Body of pancreas (tissue), 4 donors: ENCODE data around the gene VPS50. TPM values are rescaled to one million over a fixed set of nuclear protein-coding genes. Genes with fewer than 3 reads are reported as not detected.

Source experiments
- ATAC-seq: fragments of 150-250 bp; one replicate; pipeline ENCODE4 v1.9.1; 2016
- DNase-seq, 4 donors: peaks; one replicate each; pipeline ENCODE4 v3.0.0-alpha.2; 2019
- H3K27ac ChIP-seq, 4 donors: fragments of 200-600 bp; sonication (generic); 1 replicate in 3 of 4; 2 replicates in 1 of 4; pipeline versions ENCODE4 v1.5.1 to v1.6.1; 2016 to 2019; ENCODE audit warnings: mild to moderate bottlenecking in 1 of 4, mixed read lengths in 1 of 4, moderate library complexity in 1 of 4
- H3K27me3 ChIP-seq, 2 donors: fragments of 200-600 bp; sonication (generic); one replicate each; pipeline ENCODE4 v1.6.0; 2016; ENCODE audit warnings: mild to moderate bottlenecking in 1 of 2
- H3K36me3 ChIP-seq, 2 donors: fragments of 200-600 bp; sonication (generic); replicated peaks in 1 of 2; 2 replicates each; pipeline ENCODE4 v1.5.1; 2016; ENCODE audit warnings: low read depth in 2 of 2; ENCODE audit not compliant: insufficient read depth in 1 of 2
- H3K4me1 ChIP-seq: fragments of 200-600 bp; sonication (generic); one replicate; pipeline ENCODE4 v1.6.0; 2016
- H3K4me3 ChIP-seq, 2 donors: fragments of 200-600 bp; sonication (generic); 1 replicate in 1 of 2; 2 replicates in 1 of 2; pipeline ENCODE4 v1.5.1; 2016 to 2019
- H3K9me3 ChIP-seq, 3 donors: fragments of 200-600 bp; sonication (generic); 1 replicate in 2 of 3; 2 replicates in 1 of 3; pipeline ENCODE4 v1.5.1; 2016
- POLR2A ChIP-seq, 3 donors: fragments of 450-650 bp; IDR thresholded peaks; one replicate each; pipeline ENCODE4 v1.6.1; 2016; ENCODE audit warnings: antibody characterized with exemption in 3 of 3, mild to moderate bottlenecking in 2 of 3
- WGBS, 2 donors: methylation state at CpG; one replicate each; pipeline ENCODE4 v1.1.5; 2017; 5-methylcytosine and 5-hydroxymethylcytosine counted together
- intact Hi-C: fragments of 100-400 bp; cut with DNase I; formaldehyde crosslinking; loops from one replicate; pipeline ENCODE4 v1.15.1; 2023
- total RNA-seq, 2 donors: library from RNA; depleted of rRNA; stranded (reverse); fragments of >200 nt; gene quantifications; one replicate each; pipeline ENCODE4 v1.1.0, GENCODE V29; 2016
- TF ChIP-seq, protein P1 (sequence below), 7 experiments: fragments of 450-650 bp in 4 of 7; fragments of 200-600 bp in 3 of 7; sonication (generic) in 3 of 7; IDR thresholded peaks; one replicate each; pipeline ENCODE4 v1.5.1; 2016 to 2019; ENCODE audit warnings: antibody characterized with exemption in 7 of 7

The VPS50 gene
- total RNA-seq, 2 donors from 2014 or later, result 9.6 to 28.3 TPM

DNA sequence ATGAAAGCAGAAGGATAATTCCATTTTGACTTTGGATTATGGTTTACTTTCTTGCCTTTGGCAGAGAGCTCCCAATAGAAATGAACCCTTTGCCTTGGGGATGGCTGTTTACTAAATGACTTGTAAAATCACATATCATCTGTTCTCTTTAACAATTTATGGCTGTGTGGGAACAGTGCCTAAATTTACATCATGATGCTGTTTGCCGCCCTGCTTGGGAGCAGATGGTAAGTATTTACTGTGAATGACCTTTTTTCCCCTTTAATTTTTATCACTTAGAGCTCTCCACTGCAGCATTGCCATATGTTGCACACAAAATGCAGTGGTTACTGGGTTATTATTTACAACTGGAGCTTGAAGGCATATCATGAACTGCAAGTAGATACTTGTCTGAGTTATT, 19.3 kb upstream of the VPS50 start:
- Histone ChIP-seq H3K27ac (no peak overlapping the region), H3K4me3 (no peak overlapping the region), H3K27me3 (no peaks in the 10 kb centered on the region), H3K4me1 (no peaks in the 10 kb centered on the region), H3K36me3 (no peaks in the 10 kb centered on the region), H3K9me3 (no peaks in the 10 kb centered on the region)
- DNase-seq (no peak), ATAC-seq (no peak)
- WGBS, 2 donors, result 58 to 64% methylated on average over 1 of the region's 1 CpG
- intact Hi-C loops, result no loop called here
- TF ChIP-seq, protein P1, sequence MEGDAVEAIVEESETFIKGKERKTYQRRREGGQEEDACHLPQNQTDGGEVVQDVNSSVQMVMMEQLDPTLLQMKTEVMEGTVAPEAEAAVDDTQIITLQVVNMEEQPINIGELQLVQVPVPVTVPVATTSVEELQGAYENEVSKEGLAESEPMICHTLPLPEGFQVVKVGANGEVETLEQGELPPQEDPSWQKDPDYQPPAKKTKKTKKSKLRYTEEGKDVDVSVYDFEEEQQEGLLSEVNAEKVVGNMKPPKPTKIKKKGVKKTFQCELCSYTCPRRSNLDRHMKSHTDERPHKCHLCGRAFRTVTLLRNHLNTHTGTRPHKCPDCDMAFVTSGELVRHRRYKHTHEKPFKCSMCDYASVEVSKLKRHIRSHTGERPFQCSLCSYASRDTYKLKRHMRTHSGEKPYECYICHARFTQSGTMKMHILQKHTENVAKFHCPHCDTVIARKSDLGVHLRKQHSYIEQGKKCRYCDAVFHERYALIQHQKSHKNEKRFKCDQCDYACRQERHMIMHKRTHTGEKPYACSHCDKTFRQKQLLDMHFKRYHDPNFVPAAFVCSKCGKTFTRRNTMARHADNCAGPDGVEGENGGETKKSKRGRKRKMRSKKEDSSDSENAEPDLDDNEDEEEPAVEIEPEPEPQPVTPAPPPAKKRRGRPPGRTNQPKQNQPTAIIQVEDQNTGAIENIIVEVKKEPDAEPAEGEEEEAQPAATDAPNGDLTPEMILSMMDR (IDR thresholded peaks at IDR 0.05), result no peak
- TF ChIP-seq POLR2A (IDR thresholded peaks at IDR 0.05), result no peak

DNA sequence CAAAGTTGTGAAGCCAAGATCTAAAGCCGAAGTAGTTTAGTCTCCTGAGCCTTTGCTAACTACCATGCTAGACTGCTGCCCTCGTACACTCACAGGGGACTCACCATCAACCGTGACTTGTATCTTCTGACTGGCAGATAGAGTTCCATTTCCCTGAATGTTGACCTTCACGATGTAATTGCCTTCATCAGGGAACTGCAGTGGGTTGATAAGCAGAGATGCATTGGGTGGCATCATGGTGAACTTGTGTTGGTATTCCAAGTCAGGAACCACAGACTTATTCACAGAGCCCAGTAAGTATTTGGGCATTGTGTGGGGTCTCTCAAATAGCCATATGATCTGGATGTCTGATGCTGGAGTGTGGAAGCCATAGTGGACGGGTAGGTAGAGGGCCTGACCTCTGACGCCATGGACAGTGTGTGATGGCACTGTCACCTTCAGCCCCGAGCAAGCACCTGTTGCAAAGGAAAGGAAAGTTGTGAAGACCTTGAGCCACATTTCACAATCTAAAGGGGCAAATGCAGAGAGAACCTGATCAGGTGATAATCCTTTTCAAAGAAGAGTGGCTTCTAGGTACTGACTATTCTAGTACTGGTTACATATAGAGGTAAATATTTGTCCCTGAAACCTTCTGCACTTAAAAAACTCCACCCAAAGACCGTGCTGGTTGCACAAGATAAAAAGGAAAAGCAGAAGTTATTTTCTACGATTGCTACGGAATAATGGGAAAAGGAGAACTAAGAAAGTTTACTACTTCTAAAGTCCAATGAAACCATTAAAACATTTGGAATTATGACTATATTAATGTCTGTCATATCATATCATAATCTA, 13.0 kb upstream of the VPS50 start:
- intact Hi-C loops, result no loop called here
- no peak overlapping the region for H3K4me3 ChIP-seq
- no peak for ATAC-seq
- no peaks in the 10 kb centered on the region for H3K4me1 ChIP-seq
- TF ChIP-seq, protein P1 (IDR thresholded peaks at IDR 0.05), result no peak
- no peak for TF ChIP-seq POLR2A (IDR thresholded peaks at IDR 0.05)
- no peaks in the 10 kb centered on the region for H3K36me3 ChIP-seq
- H3K9me3 ChIP-seq, result no peaks in the 10 kb centered on the region
- H3K27ac ChIP-seq, result no peak overlapping the region
- WGBS, 2 donors, result 51 to 55% methylated on average over 10 of the region's 10 CpGs
- no peaks in the 10 kb centered on the region for H3K27me3 ChIP-seq
- DNase-seq, result no peak

DNA sequence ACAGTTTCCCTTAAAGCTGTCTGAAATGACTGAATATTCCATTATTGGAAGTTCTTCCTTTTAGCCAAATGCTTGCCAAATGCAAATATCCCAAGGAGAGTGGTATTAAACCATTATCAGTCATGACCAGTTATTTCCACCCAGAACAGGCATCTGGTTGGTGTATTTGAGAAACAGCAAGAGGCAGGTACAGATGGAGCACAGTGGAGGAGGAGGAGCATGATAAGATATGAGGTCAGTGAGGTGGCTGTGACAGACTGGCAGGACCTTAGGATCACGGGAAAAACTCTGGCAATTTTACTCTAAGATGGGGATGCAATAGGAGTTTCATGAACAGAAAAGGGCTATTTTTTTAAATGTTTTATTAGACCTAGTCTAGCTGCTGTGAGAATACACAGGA, 12.3 kb upstream of the VPS50 start:
- Histone ChIP-seq H3K4me3 (no peak overlapping the region), H3K36me3 (no peaks in the 10 kb centered on the region), H3K27ac (no peak overlapping the region), H3K27me3 (no peaks in the 10 kb centered on the region), H3K9me3 (no peaks in the 10 kb centered on the region), H3K4me1 (no peaks in the 10 kb centered on the region)
- WGBS, 2 donors, result 50 to 64% methylated on average over 1 of the region's 1 CpG
- DNase-seq (no peak), ATAC-seq (no peak)
- TF ChIP-seq, protein P1 (IDR thresholded peaks at IDR 0.05), result no peak
- TF ChIP-seq POLR2A (IDR thresholded peaks at IDR 0.05), result no peak
- intact Hi-C loops, result no loop called here

DNA sequence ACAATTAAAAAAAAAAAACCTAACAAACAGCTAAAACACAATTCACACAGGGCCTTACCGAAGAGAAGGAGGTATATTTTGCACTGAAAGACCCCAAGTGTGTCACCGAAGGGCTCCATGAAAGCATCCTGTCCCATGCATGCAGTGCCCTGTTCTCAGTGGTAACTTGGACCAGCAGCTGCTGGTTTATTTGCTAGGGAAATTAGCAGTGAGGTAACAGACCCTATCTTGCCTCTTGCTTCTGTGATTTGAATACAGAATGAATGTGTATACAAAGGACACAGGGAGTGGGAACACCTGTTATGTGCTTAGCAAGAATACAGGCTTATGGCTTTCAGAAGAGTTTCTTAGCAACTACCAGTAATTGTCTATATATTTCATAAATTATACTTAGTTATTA, 5.9 kb upstream of the VPS50 start, which contains the start of gene HEPACAM2:
Gene HEPACAM2, minus strand, starts transcription at position 160 of the 400 bp plus-strand sequence.
- intact Hi-C loops, result no loop called here
- H3K27me3 ChIP-seq, result no peaks in the 10 kb centered on the region
- no peak for DNase-seq
- H3K27ac ChIP-seq, result no peak within 1 kb of the TSS
- TF ChIP-seq POLR2A (IDR thresholded peaks at IDR 0.05), result no peak
- TF ChIP-seq, protein P1 (IDR thresholded peaks at IDR 0.05), result no peak
- ATAC-seq, result no peak
- no peak within 1 kb of the TSS for H3K4me3 ChIP-seq
- H3K4me1 ChIP-seq, result no peaks in the 10 kb centered on the region
- no peaks in the 10 kb centered on the region for H3K36me3 ChIP-seq
- 35 to 43% methylated on average over 2 of the region's 2 CpGs for WGBS, 2 donors
- no peaks in the 10 kb centered on the region for H3K9me3 ChIP-seq

DNA sequence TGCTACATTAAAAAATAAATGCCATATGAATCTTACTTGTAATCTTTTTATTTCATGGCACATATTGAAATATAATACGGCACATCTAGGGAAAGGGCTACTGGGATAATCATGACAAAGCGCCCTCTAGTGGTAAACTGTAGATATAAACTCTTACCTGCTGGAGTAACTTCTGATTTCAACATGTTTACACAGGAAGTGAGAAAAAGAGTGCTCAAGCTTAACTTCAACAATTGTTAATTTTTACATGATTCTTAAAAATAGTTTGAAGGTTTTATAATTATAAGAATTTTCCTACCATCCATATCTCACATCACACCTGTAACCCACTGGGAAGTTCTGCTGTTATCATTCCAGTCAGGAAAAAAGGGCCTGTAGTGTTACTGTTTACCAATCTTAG, 3.9 kb upstream of the VPS50 start:
- Histone ChIP-seq H3K4me3 (no peak overlapping the region), H3K27me3 (no peaks in the 10 kb centered on the region), H3K27ac (no peak overlapping the region), H3K36me3 (no peaks in the 10 kb centered on the region), H3K4me1 (peaks cover 7% of the 10 kb centered on the region), H3K9me3 (no peaks in the 10 kb centered on the region)
- no peak for TF ChIP-seq POLR2A (IDR thresholded peaks at IDR 0.05)
- TF ChIP-seq, protein P1 (IDR thresholded peaks at IDR 0.05), result peak; percentile 42 to 86 (median 78)
- ATAC-seq (no peak), DNase-seq (peak in 1 of 4 donors; percentile 13)
- WGBS, 2 donors, result 0 to 3% methylated on average over 2 of the region's 2 CpGs
- intact Hi-C loops, result no loop called here
